GM19468 (cell line): ENCODE data around the gene MANEAL.

ENCODE experiments used
- ATAC-seq: cut with Tn5 transposase; IDR thresholded peaks from one replicate; pipeline ENCODE4 v1.9.1; 2021; ENCODE audit warnings: mild to moderate bottlenecking, moderate library complexity, moderate number of reproducible peaks; ENCODE audit not compliant: unreplicated experiment; ENCODE audit errors: extremely low read depth

MANEAL gene

GRCh38 chr1:37822906-37823815 lies 29.5 kb downstream of the MANEAL start:
- ATAC-seq = no peak

GRCh38 chr1:37824001-37824400 lies 30.4 kb downstream of the MANEAL start:
- no peak for ATAC-seq

GRCh38 chr1:37825506-37825905 lies 31.9 kb downstream of the MANEAL start:
- ATAC-seq = no peak

GRCh38 chr1:37828410-37829074 lies 34.9 kb downstream of the MANEAL start:
- no peak for ATAC-seq

GRCh38 chr1:37831109-37831508 lies 37.5 kb downstream of the MANEAL start:
- no peak for ATAC-seq

- no peak for ATAC-seq
Measured at GRCh38 chr1:37831809-37832208, 38.2 kb downstream of the MANEAL start.

GRCh38 chr1:37836788-37837187 lies 43.1 kb downstream of the MANEAL start:
- ATAC-seq = no peak

GRCh38 chr1:37839676-37840075 lies 46.0 kb downstream of the MANEAL start:
- no peak for ATAC-seq

- ATAC-seq = no peak
Measured at GRCh38 chr1:37840711-37841110, 47.1 kb downstream of the MANEAL start.

- ATAC-seq = no peak
Measured at GRCh38 chr1:37841652-37842051, 48.0 kb downstream of the MANEAL start.

- ATAC-seq = no peak
Measured at GRCh38 chr1:37844536-37844935, 50.9 kb downstream of the MANEAL start.

GRCh38 chr1:37845049-37845646 lies 51.5 kb downstream of the MANEAL start:
- no peak for ATAC-seq

- ATAC-seq = no peak
Measured at GRCh38 chr1:37845786-37846185, 52.1 kb downstream of the MANEAL start.

- ATAC-seq = no peak
Measured at GRCh38 chr1:37846647-37847339, 53.1 kb downstream of the MANEAL start.

GRCh38 chr1:37849480-37849879 lies 55.8 kb downstream of the MANEAL start:
- ATAC-seq = no peak

- no peak for ATAC-seq
Measured at GRCh38 chr1:37850352-37850955, 56.8 kb downstream of the MANEAL start.
